CD8-positive, alpha-beta memory T cell (primary cell): Measurements from ENCODE around the gene P2RX7. TPM values are rescaled to one million over a fixed set of nuclear protein-coding genes. Genes with fewer than 3 reads are reported as not detected.
"Not testable (repeated sequence)": the region's sequence is repeated elsewhere in the genome, so short reads cannot be mapped to it uniquely, and the experiment has no call there.

ENCODE experiments used
- CTCF ChIA-PET: fragments of 350-600 bp; sonication (Branson Sonifier 250); formaldehyde crosslinking; loops from one replicate; lab custom pipeline; 2021; ENCODE audit warnings: antibody characterized with exemption; lab: Charles Lee
- POLR2A ChIA-PET: fragments of 350-600 bp; sonication (Branson Sonifier 250); formaldehyde crosslinking; loops from one replicate; lab custom pipeline; 2021; ENCODE audit warnings: antibody characterized with exemption; lab: Charles Lee
- DNase-seq, 5 donors: peaks; one replicate each; pipeline versions ENCODE4 v3.0.0 to v3.0.0-alpha.2; 2020 to 2022; ENCODE audit warnings: mixed read lengths in 1 of 5
- H3K27ac ChIP-seq: one replicate; pipeline ENCODE4 v1.7.0; 2013; ENCODE audit warnings: low read depth, mild to moderate bottlenecking, low read length, moderate library complexity
- H3K27me3 ChIP-seq: 2 replicates; pipeline ENCODE4 v1.7.0; 2013; ENCODE audit warnings: low read length, mild to moderate bottlenecking; ENCODE audit not compliant: insufficient read depth, poor library complexity, severe bottlenecking
- H3K36me3 ChIP-seq: 2 replicates; pipeline ENCODE4 v1.7.0; 2013; ENCODE audit warnings: mild to moderate bottlenecking, low read length, moderate library complexity; ENCODE audit not compliant: insufficient read depth
- H3K4me1 ChIP-seq: 2 replicates; pipeline ENCODE4 v1.7.0; 2013; ENCODE audit warnings: mild to moderate bottlenecking, low read length, moderate library complexity; ENCODE audit not compliant: insufficient read depth
- H3K4me3 ChIP-seq: 2 replicates; pipeline ENCODE4 v1.7.0; 2013; ENCODE audit warnings: mild to moderate bottlenecking, low read length
- H3K9me3 ChIP-seq: 2 replicates; pipeline ENCODE4 v1.7.0; 2013; ENCODE audit warnings: mild to moderate bottlenecking, low read length
- H3K27ac Mint-ChIP-seq, 8 donors: one replicate each; pipeline ENCODE4 v1.8.0; 2020 to 2021; ENCODE audit warnings: mixed read lengths in 8 of 8, mild to moderate bottlenecking in 6 of 8, inconsistent platforms in 3 of 8, moderate library complexity in 3 of 8
- H3K27me3 Mint-ChIP-seq, 2 donors: one replicate each; pipeline ENCODE4 v1.8.0; 2020 to 2021; ENCODE audit warnings: mixed read lengths in 2 of 2, mild to moderate bottlenecking in 1 of 2, moderate library complexity in 1 of 2
- H3K36me3 Mint-ChIP-seq, 3 donors: one replicate each; pipeline ENCODE4 v1.8.0; 2020 to 2021; ENCODE audit warnings: mixed read lengths in 3 of 3, inconsistent platforms in 1 of 3, mild to moderate bottlenecking in 1 of 3
- H3K4me1 Mint-ChIP-seq, 3 donors: one replicate each; pipeline ENCODE4 v1.8.0; 2020 to 2021; ENCODE audit warnings: mixed read lengths in 3 of 3, inconsistent platforms in 1 of 3, mild to moderate bottlenecking in 1 of 3
- H3K4me3 Mint-ChIP-seq, 7 donors: one replicate each; pipeline ENCODE4 v1.8.0; 2020 to 2021; ENCODE audit warnings: mixed read lengths in 7 of 7, mild to moderate bottlenecking in 6 of 7, moderate library complexity in 4 of 7, inconsistent platforms in 2 of 7
- H3K9me3 Mint-ChIP-seq, 5 donors: one replicate each; pipeline ENCODE4 v1.8.0; 2020 to 2022; ENCODE audit warnings: mixed read lengths in 5 of 5, mild to moderate bottlenecking in 3 of 5, moderate library complexity in 2 of 5, inconsistent platforms in 1 of 5
- polyA plus RNA-seq: library from polyadenylated mRNA; unstranded; fragments of 300-500 nt; fragmentation: Illumina TruSeq; gene quantifications from one replicate; pipeline ENCODE4 v1.2.3, GENCODE V29; 2021
- total RNA-seq, 2 experiments: library from RNA; stranded (reverse); gene quantifications; one replicate each; pipeline ENCODE4 v1.2.3, GENCODE V29; 2021

The P2RX7 gene
- total and polyA plus RNA-seq, 3 experiments from 2014 or later: 4.3 to 9.2 (median 4.5) TPM

- Mint-ChIP-seq H3K4me3 (no peak overlapping the region), H3K27ac (peak overlapping the region in 1 of 8 donors; percentile 54), H3K36me3 (peaks cover 0 to 11% (median 8%) of the 10 kb centered on the region in 3 donors), H3K4me1 (no peaks in the 10 kb centered on the region), H3K27me3 (no peaks in the 10 kb centered on the region), H3K9me3 (no peaks in the 10 kb centered on the region)
- Histone ChIP-seq H3K36me3 (no peaks in the 10 kb centered on the region), H3K4me3 (no peak overlapping the region), H3K27ac (no peak overlapping the region), H3K27me3 (no peaks in the 10 kb centered on the region), H3K9me3 (no peaks in the 10 kb centered on the region), H3K4me1 (no peaks in the 10 kb centered on the region)
- DNase-seq: no peak
- CTCF ChIA-PET: interaction anchor here (1.3 kb wide), 1 partner anchor 21 kb away, joined by 3 read pairs; no protein-coding TSS in a partner anchor
- POLR2A ChIA-PET: no interaction called here
Measured at GRCh38 chr12:121189619-121190155, 57.0 kb downstream of the P2RX7 start.

DNA sequence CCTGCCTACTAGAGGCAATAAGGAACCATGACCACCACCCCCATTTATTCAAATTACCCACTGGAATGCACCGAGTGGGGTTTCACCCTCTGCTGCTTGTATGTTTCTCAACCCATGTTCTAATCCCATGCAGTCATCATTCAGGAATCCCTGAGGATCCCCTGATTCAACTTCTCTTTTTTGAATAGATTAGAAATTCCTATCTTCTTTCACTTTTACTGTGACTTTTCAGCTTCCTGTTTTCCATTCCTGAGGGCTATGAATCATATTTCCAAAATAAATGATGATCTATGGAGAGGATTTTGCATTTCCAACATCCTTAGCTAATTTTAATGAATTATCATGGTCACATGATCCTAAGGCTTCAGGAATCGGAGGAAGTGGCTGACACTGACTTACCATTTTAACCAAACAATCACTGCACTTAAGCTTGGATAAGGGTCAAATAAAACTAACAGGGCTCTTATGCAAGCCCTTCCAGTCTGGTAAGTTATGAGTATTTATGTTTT is 57.9 kb downstream of the P2RX7 start:
- H3K27me3 ChIP-seq: no peaks in the 10 kb centered on the region
- peaks cover 0 to 7% (median 4%) of the 10 kb centered on the region in 3 donors for H3K36me3 Mint-ChIP-seq
- H3K4me1 ChIP-seq: no peaks in the 10 kb centered on the region
- no peaks in the 10 kb centered on the region for H3K4me1 Mint-ChIP-seq
- no peak overlapping the region for H3K27ac Mint-ChIP-seq
- no peak overlapping the region for H3K4me3 ChIP-seq
- H3K4me3 Mint-ChIP-seq: no peak overlapping the region
- CTCF ChIA-PET: no interaction called here
- DNase-seq: no peak
- no peaks in the 10 kb centered on the region for H3K9me3 ChIP-seq
- POLR2A ChIA-PET: no interaction called here
- no peaks in the 10 kb centered on the region for H3K27me3 Mint-ChIP-seq
- no peaks in the 10 kb centered on the region for H3K9me3 Mint-ChIP-seq
- H3K36me3 ChIP-seq: no peaks in the 10 kb centered on the region
- no peak overlapping the region for H3K27ac ChIP-seq

GRCh38 chr12:121191151-121191550 is 58.5 kb downstream of the P2RX7 start:
- Histone ChIP-seq H3K36me3 (no peaks in the 10 kb centered on the region), H3K4me1 (no peaks in the 10 kb centered on the region), H3K4me3 (no peak overlapping the region), H3K9me3 (no peaks in the 10 kb centered on the region), H3K27ac (no peak overlapping the region), H3K27me3 (no peaks in the 10 kb centered on the region)
- ChIA-PET POLR2A (no interaction called here), CTCF (no interaction called here)
- H3K36me3 Mint-ChIP-seq: peaks cover 0 to 7% (median 1%) of the 10 kb centered on the region in 3 donors
- H3K4me1 Mint-ChIP-seq: no peaks in the 10 kb centered on the region
- H3K27ac Mint-ChIP-seq: peak overlapping the region in 1 of 8 donors; percentile 44
- DNase-seq: no peak
- H3K27me3 Mint-ChIP-seq: no peaks in the 10 kb centered on the region
- no peaks in the 10 kb centered on the region for H3K9me3 Mint-ChIP-seq
- H3K4me3 Mint-ChIP-seq: no peak overlapping the region

DNA sequence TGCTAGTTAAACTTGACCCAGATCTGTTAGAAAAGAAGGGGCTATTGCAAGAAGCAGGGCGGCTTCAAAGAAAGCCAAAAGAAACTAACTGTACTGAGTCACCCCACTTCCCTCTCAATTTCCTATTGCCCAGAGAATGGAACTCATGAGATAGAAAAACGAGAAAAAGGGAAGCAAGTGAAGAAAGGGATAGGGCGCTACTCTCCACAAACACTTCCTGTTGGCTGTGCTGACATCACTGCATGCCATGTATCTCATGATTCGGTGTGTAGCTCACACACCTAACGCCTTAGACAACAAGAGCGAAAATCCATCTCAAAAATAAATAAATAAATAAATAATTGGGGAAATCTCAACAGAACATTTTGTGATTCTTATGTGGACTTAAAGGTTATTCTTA is 64.2 kb downstream of the P2RX7 start:
- peak overlapping the region in 2 of 7 donors; percentile 9 to 27 for H3K4me3 Mint-ChIP-seq
- no peak overlapping the region for H3K27ac Mint-ChIP-seq
- POLR2A ChIA-PET: no interaction called here

DNA sequence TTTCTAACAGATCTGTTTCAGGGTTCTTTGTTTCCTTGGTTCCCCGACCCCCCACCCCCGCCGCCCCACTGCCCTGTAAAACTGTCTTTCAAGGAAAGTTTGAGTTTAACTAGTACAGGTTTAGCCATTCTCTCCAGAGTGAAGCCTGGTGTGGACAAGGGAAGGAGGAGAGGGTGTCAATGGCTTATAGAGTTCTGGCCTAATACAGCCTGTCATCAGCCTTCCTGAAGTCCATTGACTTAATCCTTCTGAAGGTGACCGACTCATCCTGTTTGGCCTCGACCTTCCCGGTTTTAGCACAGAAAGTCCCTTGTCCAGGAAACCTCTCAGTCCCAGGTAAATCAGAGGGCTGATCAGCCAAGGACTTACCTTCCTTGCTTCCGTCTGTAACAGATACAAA is 66.3 kb downstream of the P2RX7 start:
- CTCF ChIA-PET: no interaction called here
- H3K9me3 Mint-ChIP-seq: no peaks in the 10 kb centered on the region
- no peak overlapping the region for H3K4me3 Mint-ChIP-seq

More for the DNA sequence above, 64.2 kb downstream of the P2RX7 start:
- Mint-ChIP-seq H3K9me3 (no peaks in the 10 kb centered on the region), H3K27me3 (no peaks in the 10 kb centered on the region), H3K4me1 (peaks cover 4 to 13% (median 8%) of the 10 kb centered on the region in 3 donors), H3K36me3 (peaks cover 0 to 4% (median 0%) of the 10 kb centered on the region in 3 donors)
- H3K4me1 ChIP-seq: no peaks in the 10 kb centered on the region
- H3K4me3 ChIP-seq: no peak overlapping the region
- H3K36me3 ChIP-seq: no peaks in the 10 kb centered on the region
- CTCF ChIA-PET: no interaction called here
- no peaks in the 10 kb centered on the region for H3K9me3 ChIP-seq
- DNase-seq: no peak
- H3K27me3 ChIP-seq: no peaks in the 10 kb centered on the region
- no peak overlapping the region for H3K27ac ChIP-seq

GRCh38 chr12:121201140-121201539 is 68.5 kb downstream of the P2RX7 start:
- H3K36me3 Mint-ChIP-seq, DNase-seq, H3K4me1 ChIP-seq, H3K27ac Mint-ChIP-seq, H3K9me3 Mint-ChIP-seq, POLR2A ChIA-PET, H3K27me3 Mint-ChIP-seq, H3K9me3 ChIP-seq, CTCF ChIA-PET, H3K27me3 ChIP-seq, H3K36me3 ChIP-seq, H3K4me3 ChIP-seq, H3K4me3 Mint-ChIP-seq, H3K27ac ChIP-seq: not testable (repeated sequence)
- H3K4me1 Mint-ChIP-seq: peaks cover 4 to 13% (median 8%) of the 10 kb centered on the region in 3 donors

More for the DNA sequence above, 66.3 kb downstream of the P2RX7 start:
- no peaks in the 10 kb centered on the region for H3K9me3 ChIP-seq
- peaks cover 4 to 13% (median 8%) of the 10 kb centered on the region in 3 donors for H3K4me1 Mint-ChIP-seq
- peaks cover 0 to 1% (median 0%) of the 10 kb centered on the region in 3 donors for H3K36me3 Mint-ChIP-seq
- H3K4me1 ChIP-seq: no peaks in the 10 kb centered on the region
- H3K4me3 ChIP-seq: no peak overlapping the region
- DNase-seq: no peak
- H3K27me3 ChIP-seq: no peaks in the 10 kb centered on the region
- POLR2A ChIA-PET: interaction anchor here (0.6 kb wide), 2 partner anchors 85 to 1065 kb away, joined by 3 to 7 read pairs; no protein-coding TSS in a partner anchor
- H3K27ac Mint-ChIP-seq: no peak overlapping the region
- H3K27ac ChIP-seq: no peak overlapping the region
- H3K27me3 Mint-ChIP-seq: no peaks in the 10 kb centered on the region
- no peaks in the 10 kb centered on the region for H3K36me3 ChIP-seq

DNA sequence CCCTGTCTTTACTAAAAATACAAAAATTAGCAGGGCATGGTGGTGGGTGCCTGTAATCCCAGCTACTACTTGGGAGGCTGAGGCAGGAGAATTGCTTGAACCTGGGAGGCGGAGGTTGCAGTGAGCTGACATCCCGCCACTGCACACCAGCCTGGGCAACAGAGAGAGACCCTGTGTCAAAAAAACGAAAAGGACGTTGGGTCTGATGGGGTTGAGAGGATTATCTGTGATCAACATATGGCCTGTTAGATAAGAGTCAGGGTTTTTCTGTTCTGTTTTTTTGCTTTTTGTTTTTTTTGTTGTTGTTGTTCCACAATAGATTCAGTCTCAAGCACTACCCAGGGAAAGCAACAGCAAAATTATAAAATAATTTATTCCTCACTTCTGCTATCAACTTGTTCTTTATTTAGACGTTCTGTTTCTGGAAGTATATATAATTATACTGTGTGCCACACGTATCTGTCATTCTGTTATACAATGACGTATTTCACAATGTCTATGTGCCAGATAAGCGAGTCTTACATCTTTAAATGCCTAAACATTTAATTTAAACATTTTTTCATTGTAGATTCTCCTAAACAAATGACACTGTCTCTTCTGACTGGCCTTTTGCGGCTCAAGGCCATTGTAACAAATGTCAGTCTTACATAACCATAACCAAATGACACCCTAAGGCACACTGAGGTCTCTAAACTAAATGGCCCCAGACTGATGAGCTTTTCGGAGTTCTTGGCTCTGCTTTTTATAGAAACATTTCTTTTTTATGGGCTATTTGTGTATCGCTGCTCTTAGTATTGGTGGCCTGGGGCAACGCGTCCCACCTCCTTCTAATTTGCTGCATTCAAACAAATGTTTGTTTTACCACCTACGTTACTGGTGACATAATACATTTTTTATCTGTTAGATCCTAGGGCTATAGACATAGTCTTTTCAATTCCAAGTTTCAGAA is 70.0 kb downstream of the P2RX7 start:
- Mint-ChIP-seq H3K27me3 (no peaks in the 10 kb centered on the region), H3K4me3 (no peak overlapping the region), H3K4me1 (peaks cover 0 to 7% (median 6%) of the 10 kb centered on the region in 3 donors), H3K36me3 (peaks cover 0 to 1% (median 0%) of the 10 kb centered on the region in 3 donors), H3K9me3 (no peaks in the 10 kb centered on the region), H3K27ac (peak overlapping the region in 1 of 8 donors; percentile 14)
- CTCF ChIA-PET: no interaction called here
- H3K27ac ChIP-seq: peak overlapping the region; percentile 56
- H3K27me3 ChIP-seq: no peaks in the 10 kb centered on the region
- H3K4me1 ChIP-seq: no peaks in the 10 kb centered on the region
- no peak for DNase-seq
- H3K4me3 ChIP-seq: no peak overlapping the region
- no peaks in the 10 kb centered on the region for H3K36me3 ChIP-seq
- no peaks in the 10 kb centered on the region for H3K9me3 ChIP-seq
- POLR2A ChIA-PET: no interaction called here

DNA sequence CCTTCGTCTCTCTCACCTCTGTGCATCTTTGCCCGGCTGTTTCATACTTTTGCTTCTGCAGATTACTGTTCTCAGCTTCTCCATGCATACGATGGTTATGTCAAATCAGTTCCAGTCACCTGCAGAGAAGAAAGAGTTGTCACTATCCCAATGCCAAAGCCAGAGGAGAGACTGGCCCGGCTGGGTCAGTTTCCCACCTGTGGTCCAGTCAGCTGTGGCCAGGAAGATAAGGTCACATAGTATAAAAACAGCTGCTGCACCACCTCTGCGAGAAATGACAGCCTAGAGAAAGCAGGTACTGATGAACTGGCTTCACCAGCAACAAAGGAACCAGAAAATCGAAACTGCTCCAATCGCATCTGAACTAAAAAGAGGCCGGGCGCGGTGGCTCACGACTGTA is 70.8 kb downstream of the P2RX7 start:
- ChIA-PET POLR2A (no interaction called here), CTCF (no interaction called here)
- Mint-ChIP-seq H3K27ac (peak overlapping the region in 2 of 8 donors; percentile 5 to 14), H3K27me3 (no peaks in the 10 kb centered on the region), H3K4me3 (no peak overlapping the region), H3K4me1 (no peaks in the 10 kb centered on the region), H3K36me3 (peaks cover 0 to 1% (median 0%) of the 10 kb centered on the region in 3 donors), H3K9me3 (no peaks in the 10 kb centered on the region)
- Histone ChIP-seq H3K4me1 (no peaks in the 10 kb centered on the region), H3K36me3 (no peaks in the 10 kb centered on the region), H3K9me3 (no peaks in the 10 kb centered on the region), H3K4me3 (no peak overlapping the region), H3K27me3 (no peaks in the 10 kb centered on the region), H3K27ac (peak overlapping the region; percentile 56)
- DNase-seq: no peak
